Caki2 (cell line): ENCODE results near the gene ACIN1. TPM values are rescaled to one million over a fixed set of nuclear protein-coding genes. Genes with fewer than 3 reads are reported as not detected.

Experiments used
- DNase-seq: peaks from one replicate; pipeline ENCODE4 v3.0.0-alpha.2; 2015; ENCODE audit warnings: low read depth
- in situ Hi-C: cut with HindIII; loops from 2 replicates; pipeline ENCODE4 v1.10.0; 2016; ENCODE audit warnings: low sequenced_read_pairs, low pct_unique_long_range_greater_than_20kb, mixed read lengths
- total RNA-seq: library from RNA; depleted of rRNA; stranded (reverse); fragments of >200 nt; shearing (Covaris generic); gene quantifications from 2 replicates; pipeline ENCODE4 v1.2.3, GENCODE V29; 2014; ENCODE audit warnings: low replicate concordance

Gene ACIN1
- total RNA-seq, 1 experiment from 2014 or later: 49.1 TPM

DNA sequence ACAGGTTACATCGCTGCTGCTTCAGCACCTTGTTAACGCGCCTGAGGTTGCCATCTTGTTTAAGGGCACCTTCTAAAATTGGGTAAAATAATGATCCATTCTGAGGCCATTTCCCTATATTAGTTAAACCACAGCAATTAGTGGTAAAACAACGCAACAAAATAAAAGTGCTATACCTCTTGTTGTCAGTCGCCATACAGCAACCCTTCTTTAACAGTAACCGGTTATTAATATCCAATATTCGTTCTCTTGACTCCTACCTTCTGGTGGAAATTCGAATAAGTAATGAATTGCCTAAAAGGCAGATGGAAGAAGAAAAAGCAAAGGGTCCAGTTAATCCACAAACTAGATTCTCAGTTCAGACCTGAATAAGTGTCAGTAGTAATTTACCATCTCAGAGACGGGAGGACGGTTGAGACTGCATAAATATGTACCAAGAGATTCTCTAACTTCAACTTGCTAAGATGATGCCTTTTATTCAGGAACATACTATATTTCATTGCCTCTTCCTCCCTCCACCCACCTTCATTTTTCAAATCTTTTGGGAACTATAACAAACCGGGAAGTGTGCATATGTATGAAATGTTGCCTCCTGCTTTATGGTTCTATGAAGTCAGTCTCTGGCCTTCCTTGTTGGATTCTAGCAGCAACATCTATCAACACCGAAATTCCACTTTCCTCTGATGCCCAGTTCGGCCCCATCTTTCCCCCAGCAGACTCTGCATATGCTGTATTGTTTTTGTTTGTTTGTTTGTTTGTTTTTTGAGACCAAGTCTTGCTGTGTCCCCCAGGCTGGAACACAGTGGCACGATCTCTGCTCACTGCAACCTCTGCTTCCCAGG, 59.4 kb downstream of the ACIN1 start:
- DNase-seq: no peak
- in situ Hi-C loops: no loop called here

DNA sequence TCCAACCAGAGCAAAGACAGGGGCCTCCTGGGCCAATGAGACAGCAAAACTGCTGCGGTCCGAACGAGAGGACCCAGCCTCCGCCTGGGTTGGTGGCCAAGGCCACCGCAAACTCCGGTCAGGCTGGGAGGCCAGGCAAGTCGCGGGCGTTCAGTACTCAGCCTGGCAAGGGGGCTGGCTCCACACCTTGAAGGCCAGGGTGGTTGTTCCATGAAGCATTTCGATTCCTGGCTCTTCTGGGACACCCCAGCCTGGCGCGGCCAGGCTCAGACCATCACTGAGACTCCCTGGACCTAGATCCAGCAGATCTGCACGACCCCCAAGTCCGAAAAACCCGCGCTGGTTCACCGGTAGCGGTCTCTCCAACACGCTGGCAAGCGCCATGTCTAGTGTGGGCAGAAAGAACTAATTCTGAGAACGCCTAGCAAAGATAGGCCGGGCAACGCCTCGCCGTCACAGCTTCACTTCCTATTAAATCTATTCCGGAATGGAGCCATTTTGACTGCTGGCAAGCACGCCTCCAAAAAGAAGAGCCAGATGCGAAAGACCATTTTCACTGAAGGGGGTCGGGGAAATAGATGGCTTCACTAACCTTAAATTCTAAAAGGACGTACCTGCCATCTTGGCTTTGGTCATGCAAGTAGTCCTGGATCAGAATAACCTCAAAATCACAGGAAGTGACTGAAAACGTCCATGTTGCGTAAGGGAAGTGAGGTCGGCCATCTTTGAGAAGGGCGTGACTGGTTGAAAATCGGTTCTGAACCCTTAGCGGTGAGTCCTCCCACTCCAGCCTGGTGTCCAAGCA, 60.2 kb downstream of the ACIN1 start, which contains the start of gene PSMB5:
Gene PSMB5, minus strand, starts transcription at position 403 of the 805 bp plus-strand sequence. Its CDS starts 19 bp downstream, at position 384.
- in situ Hi-C loops: no loop called here
- DNase-seq: peak; percentile 92

DNA sequence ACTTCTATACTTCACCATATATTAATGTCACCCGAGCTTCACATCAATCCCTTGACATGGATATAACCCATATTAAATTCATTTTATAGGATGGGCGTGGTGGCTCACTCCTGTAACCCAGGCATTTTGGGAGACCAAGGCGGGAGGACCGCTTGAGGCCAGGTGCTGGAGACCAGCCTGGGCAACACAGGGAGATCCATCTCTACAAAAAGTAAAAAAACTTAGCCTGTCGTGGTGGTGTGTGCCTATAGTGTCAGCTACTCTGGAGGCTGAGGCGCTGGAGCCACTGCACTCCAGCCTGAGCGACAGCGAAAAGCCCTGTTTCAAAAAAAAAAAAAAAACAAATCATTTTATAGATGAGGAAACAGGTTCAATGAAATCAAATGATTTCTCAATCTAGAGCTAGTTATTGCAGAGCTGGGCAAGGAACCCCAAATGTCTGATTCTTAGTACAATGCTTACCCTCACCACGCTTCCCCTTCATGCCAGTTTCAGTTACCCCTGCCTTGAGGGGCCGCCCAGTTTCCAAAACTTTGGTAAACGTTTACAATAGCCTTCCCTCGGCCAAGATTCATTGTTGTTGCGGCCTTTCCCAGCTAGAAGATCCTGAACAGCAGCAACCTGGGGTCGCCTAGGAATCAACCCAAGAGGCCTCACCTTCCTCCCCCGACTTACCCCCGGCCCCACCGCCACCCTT, 61.0 kb downstream of the ACIN1 start:
- no peak for DNase-seq
- in situ Hi-C loops: no loop called here

DNA sequence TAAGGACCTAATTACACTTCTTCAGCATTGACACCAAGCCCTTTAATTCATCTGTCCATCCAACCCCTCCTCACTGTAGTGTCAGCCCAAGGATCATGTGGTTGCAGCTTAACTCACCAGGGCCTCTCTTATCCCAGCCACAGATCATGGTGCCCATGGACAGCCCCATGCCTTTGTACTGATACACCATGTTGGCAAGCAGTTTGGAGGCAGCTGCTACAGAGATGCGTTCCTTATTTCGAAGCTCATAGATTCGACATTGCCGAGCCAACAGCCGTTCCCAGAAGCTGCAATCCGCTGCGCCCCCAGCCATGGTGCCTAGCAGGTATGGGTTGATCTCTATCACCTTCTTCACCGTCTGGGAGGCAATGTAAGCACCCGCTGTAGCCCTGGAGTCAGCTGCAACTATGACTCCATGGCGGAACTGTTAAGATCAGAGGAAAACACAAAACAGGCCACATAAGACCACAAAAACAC, 61.6 kb downstream of the ACIN1 start:
- in situ Hi-C loops: no loop called here
- no peak for DNase-seq

DNA sequence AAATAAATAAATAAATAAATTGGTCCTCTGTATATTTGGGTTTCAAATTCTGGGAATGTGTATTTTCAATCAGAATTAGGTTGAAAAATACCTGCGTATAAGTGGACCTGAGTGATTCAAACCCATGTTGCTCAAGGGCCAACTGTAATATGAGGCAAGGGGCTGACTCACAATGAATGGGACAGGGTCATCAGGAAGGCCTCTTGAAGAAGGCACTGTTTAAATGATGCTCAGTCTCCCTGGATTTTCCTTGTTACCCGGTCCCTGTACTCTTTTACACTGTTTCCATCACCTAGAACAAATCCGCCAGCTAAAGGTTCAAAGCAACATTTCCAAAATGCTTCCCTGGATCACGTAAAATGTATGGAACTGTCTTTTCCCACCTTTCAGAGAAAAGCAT, 64.0 kb downstream of the ACIN1 start:
- DNase-seq: no peak
- in situ Hi-C loops: no loop called here

DNA sequence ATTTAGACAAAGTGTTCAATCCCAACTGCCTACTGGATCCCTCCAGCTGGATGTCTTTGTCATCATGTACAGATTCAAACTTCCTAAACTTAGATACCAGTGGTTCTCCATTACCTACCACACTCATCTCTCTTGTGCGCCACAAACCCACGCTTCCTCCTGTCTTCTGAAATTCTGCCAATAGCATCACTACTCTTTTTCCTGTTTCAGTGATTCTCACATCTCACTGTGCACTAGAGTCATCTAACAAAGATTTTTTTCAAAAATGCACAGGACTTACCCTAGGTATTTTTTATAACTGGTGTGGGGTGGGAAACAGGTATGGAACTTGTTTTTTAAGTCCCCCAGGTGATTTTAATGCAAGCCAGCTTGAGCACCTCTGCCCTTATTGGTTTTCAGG, 66.1 kb downstream of the ACIN1 start:
- in situ Hi-C loops: no loop called here
- no peak for DNase-seq

DNA sequence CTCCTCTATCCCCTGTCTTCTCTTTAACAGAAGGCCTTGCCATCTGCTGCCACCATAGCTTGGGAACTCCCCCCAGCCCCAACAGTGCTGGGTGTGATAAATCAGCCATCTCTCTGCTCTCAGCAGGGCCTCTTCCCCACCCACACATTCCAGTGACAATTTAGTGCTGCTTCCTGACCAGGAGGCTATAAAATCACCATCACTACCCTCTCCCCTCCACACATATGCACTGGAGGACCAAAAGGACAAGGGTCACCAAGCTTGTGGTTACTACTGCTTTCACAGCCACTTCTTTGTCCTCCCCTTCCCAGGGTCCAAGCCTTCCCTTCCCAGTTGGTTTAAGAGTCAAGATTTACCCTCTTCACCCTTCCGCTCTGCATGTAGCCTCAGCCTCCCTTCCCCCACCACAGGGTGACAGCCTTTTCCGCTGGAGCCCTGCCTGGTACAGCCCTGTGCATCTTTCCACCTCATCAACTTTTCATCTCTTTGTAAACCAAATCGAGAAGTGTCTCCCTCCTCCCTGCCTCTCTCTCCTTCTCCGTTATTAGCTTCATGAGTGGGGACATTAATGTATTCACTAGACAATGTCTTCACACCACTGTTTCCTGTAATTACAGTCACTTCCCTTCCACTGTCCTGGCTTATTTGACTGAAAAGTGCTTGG, 69.7 kb downstream of the ACIN1 start:
- DNase-seq: peak; percentile 12
- in situ Hi-C loops: no loop called here

DNA sequence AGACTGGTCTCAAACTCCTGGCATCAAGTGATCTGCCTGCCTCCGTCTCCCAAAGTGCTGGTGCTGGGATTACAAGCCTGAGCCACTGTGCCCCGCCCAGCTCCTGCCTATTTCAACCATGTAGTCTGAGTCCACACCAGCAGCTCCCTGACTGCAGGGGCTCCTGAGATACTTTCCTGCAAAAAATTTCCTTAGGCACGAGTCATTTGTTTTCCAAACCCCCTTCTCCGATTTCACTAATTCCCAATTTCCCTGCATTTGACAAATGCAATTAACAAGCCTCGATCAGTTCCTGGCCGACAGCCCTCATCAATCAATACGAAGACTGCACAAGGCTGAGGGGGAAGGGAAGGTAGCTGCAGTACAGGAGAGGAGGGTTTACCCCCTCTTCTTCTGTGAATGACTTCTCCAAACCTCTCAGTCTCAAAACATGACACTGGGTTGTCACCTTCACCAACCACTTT, 70.3 kb downstream of the ACIN1 start:
- DNase-seq: no peak
- in situ Hi-C loops: no loop called here

DNA sequence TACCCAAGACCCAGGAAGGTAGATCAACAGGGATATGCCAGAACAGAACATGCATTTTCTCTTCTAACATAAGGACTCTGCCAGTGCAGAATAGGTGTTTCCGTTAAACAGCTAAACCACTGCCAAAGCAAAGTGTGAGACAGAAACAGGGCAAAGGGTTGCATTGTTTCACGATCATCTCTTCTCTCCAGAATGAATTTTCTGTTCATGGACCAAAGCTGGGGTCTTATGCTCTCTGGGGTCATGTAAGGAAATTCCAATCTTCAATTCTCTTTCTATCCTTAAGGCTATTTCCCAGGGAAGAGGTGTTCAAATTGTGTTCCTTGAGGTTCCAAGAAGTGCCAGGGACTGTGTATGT, 71.2 kb downstream of the ACIN1 start:
- in situ Hi-C loops: no loop called here
- DNase-seq: no peak

DNA sequence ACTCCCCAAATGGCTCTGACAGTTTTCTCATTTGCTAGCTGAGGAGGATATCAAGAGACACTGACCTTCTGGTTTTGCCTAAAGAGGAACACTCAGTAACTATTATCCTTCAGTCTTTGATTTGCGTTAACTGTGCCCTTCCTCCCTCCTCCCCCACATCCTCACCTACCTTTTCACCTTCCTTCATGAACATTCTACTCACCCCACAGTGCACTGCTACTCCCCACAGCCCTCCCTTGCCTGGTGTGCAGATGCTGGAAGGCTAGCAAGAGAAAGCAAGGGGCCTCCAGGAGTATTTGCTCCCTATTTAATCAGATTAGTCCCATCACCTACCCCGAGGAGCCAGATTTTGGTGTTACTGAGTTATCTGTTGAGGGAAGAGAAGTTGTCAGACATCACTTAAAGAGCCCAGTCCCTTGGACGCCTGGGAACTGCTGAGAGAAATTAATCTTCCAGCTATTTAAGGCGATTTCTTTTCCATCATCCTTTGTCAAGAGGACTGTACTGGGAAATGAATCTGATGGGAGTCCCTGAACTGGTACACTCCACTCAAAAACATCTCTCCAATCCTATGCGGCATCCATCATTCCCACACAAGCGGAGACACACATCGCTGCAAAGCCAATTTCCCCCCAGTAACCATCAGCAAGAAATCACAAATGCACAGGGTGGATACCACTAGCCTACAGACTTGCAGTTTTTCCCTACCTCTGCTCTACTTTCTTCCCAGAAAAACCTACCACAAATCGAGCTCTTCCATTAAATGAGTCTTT, 71.7 kb downstream of the ACIN1 start:
- in situ Hi-C loops: no loop called here
- DNase-seq: no peak

DNA sequence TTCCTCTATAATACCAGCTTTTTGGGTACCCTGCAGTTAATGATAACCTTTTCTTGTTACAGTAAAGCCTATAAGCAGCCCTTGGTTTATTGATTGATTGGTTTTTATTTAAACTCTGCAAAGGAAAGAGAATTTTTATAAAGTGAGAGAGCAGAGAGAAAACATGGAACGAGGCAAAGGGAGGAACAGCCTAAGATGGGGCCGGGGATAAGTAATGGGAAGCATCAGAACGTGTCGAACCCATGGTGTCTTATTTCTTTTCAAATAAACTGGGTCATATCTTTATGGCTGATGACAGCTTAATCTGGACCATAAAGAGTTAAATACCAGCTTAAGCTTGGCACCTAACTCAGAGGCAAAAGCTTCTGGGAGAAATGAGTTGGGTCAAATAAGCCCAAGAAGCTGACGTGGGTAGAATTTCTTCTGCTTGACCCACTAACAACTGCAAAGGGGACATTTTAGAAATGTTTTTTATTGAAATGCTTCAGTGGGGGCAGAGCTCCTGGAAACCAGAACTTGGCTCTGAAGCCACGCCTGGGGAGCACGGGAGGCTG, 73.0 kb downstream of the ACIN1 start:
- DNase-seq: no peak
- in situ Hi-C loops: no loop called here

DNA sequence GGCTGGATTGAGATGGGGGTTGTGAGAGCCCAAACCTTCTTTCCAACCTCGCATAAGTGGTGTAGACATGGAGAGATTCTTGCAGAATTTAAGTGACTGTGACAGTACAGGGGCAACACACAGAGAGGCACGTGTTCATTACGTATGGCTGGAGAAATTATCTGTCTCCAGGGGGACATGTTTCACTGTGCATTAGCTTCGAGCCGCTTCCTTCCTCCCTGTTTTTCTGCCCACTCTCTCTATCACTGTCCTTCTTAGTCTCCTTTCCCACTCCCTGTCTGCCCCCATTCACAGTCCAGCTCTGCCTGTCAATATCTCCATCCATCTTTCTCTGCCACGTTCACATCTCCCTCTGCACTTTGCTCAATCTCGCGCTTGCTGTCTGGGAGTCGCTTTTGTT, 73.5 kb downstream of the ACIN1 start:
- no peak for DNase-seq
- in situ Hi-C loops: no loop called here

DNA sequence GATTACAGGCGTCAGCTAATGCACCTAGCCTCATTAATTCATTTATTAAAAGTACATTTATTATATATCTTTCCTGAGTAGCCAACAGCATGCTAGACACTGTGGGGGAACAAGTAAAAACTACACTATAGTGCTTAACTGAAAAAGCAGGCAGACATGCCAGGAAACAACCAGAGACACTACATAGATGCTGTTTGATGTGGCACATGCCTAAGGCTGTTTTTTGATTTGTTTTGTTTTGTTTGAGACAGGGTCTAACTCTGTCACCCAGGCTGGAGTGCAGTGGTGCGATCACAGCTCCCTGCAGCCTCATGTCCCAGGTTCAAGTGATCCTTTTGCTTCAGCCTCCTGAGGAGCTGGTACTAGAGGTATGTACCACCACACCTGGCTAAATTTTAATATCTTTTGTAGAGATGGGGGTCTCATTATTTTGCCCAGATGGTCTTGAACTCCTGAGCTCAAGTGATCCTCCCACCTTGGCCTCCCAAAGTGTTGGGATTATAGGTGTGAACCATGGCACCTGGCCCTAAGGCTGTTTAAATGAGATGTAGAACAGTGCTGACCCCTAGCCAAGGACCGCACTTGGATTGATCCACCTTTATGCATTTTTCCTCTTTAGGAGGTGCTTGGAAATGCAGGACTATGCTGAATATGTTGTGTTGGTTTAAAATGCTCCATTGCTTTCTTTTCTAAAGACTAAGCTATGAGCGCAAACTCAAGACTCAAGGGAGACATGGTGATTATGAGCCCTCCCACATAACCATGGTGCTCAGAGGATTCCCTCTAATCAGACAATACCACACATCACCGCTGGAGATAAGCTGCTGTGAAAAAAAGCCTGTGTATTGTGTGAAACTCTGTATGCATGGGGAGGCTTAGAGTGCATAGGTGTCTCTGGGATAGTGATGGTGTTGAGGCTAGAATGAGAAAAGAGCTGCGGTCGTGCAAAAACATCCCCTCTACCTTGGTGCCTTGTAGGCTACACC, 74.5 kb downstream of the ACIN1 start:
- in situ Hi-C loops: no loop called here
- no peak for DNase-seq

DNA sequence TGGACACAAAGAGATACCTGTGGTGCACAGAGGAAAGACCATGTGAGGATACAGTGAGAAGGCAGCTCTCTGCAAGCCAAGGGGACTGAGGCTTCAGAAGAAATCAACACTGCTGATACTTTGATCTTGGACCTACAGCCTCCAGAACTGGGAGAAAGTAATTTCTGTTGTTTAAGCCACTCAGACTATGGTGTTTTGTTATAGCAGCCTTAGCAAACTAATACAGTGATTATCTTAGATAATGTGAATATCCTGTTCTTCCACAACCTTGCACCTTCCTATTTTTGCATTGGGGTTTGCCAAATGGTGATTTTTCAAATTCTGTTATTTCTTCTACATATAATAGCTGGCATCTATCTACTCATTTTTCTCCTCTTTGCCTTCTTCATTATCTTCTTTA, 76.8 kb downstream of the ACIN1 start:
- DNase-seq: no peak
- in situ Hi-C loops: no loop called here

DNA sequence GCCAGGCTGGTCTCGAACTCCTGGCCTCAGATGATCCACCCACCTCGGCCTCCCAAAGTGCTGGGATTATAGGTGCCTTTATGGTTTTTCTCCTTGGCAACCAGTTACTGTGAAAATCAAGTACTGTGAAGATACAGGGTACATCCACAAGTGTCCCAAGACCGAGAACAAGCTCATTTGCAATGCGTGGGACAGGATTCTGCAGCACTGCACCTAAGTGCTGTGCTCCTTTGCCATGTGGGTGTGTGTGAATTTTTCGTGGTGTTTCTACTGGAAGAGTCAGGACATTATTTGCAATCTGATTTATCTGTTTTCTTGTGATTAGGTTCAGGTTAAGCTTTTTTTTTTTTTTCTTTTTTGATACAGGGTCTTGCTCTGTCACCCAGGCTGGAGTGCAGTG, 77.8 kb downstream of the ACIN1 start:
- in situ Hi-C loops: no loop called here
- no peak for DNase-seq

DNA sequence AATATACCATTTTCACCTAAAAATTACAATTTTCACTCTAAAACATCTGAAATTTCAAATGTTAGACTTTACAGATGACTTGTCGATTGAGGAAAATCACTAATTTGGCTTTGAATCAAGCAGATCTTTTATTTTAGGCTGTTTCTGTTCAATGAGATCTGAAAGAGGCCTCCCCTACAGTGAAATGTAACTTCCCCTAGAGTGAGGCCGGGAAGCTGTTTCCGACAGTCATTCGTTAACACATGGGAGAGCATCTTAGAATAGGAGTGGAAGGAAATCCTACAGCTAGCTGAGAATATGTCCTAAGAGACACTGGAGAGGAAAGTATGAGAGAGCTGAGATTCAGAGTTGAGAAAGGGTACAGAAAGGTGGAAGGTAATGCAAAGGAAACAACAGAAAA, 79.3 kb downstream of the ACIN1 start:
- in situ Hi-C loops: no loop called here
- no peak for DNase-seq
